Trophoblast cell (in vitro differentiated cells and primary cell): ENCODE data around the gene C1QTNF3.

Experiments
- DNase-seq, 2 donors: peaks; one replicate each; pipeline ENCODE4 v3.0.0-alpha.2; 2016
- H2AFZ ChIP-seq: 2 replicates; pipeline ENCODE4 v1.6.1; 2013; ENCODE audit warnings: low read length, moderate library complexity, mild to moderate bottlenecking; ENCODE audit not compliant: insufficient read depth, poor library complexity
- H2AK5ac ChIP-seq: 2 replicates; pipeline ENCODE4 v1.6.1; 2013; ENCODE audit warnings: mild to moderate bottlenecking, low read length
- H2BK120ac ChIP-seq: 2 replicates; pipeline ENCODE4 v1.6.1; 2013; ENCODE audit warnings: low read length, mild to moderate bottlenecking, moderate library complexity; ENCODE audit not compliant: insufficient read depth, poor library complexity
- H2BK12ac ChIP-seq: 2 replicates; pipeline ENCODE4 v1.6.1; 2013; ENCODE audit warnings: mild to moderate bottlenecking, low read length, moderate library complexity
- H2BK5ac ChIP-seq: 2 replicates; pipeline ENCODE4 v1.6.1; 2013; ENCODE audit warnings: low read length, low read depth, moderate library complexity, mild to moderate bottlenecking; ENCODE audit not compliant: poor library complexity
- H3K14ac ChIP-seq: 2 replicates; pipeline ENCODE4 v1.6.1; 2013; ENCODE audit warnings: mild to moderate bottlenecking, low read length
- H3K18ac ChIP-seq: 2 replicates; pipeline ENCODE4 v1.6.1; 2013; ENCODE audit warnings: mild to moderate bottlenecking, low read length
- H3K23ac ChIP-seq: 2 replicates; pipeline ENCODE4 v1.6.1; 2013; ENCODE audit warnings: low read length
- H3K27ac ChIP-seq: 2 replicates; pipeline ENCODE4 v1.5.1; 2013; ENCODE audit warnings: low read depth, mild to moderate bottlenecking, inconsistent platforms, low read length, moderate library complexity
- H3K27me3 ChIP-seq: 2 replicates; pipeline ENCODE4 v1.6.1; 2013; ENCODE audit warnings: inconsistent platforms, mild to moderate bottlenecking, low read length, moderate library complexity; ENCODE audit not compliant: insufficient read depth
- H3K36me3 ChIP-seq, 2 experiments: 1 replicate in 1 of 2; 2 replicates in 1 of 2; pipeline ENCODE4 v1.6.1; 2013; ENCODE audit warnings: low read length in 2 of 2, mild to moderate bottlenecking in 2 of 2, moderate library complexity in 1 of 2; ENCODE audit not compliant: insufficient read depth in 2 of 2, control insufficient read depth in 1 of 2
- H3K4ac ChIP-seq: 2 replicates; pipeline ENCODE4 v1.6.1; 2013; ENCODE audit warnings: low read depth, mild to moderate bottlenecking, low read length, moderate library complexity
- H3K4me1 ChIP-seq, 2 experiments: 1 replicate in 1 of 2; 2 replicates in 1 of 2; pipeline ENCODE4 v1.6.1; 2013; ENCODE audit warnings: low read length in 2 of 2, mild to moderate bottlenecking in 2 of 2, moderate library complexity in 1 of 2; ENCODE audit not compliant: insufficient read depth in 2 of 2, control insufficient read depth in 1 of 2
- H3K4me2 ChIP-seq: 2 replicates; pipeline ENCODE4 v1.6.1; 2013; ENCODE audit warnings: inconsistent platforms, mild to moderate bottlenecking, low read length, moderate library complexity
- H3K4me3 ChIP-seq: 2 replicates; pipeline ENCODE4 v1.5.1; 2013; ENCODE audit warnings: mild to moderate bottlenecking, low read depth, low read length, inconsistent platforms
- H3K79me1 ChIP-seq: one replicate; pipeline ENCODE4 v1.6.1; 2013; ENCODE audit warnings: low read length
- H3K79me2 ChIP-seq: 2 replicates; pipeline ENCODE4 v1.6.1; 2013; ENCODE audit warnings: low read length, mild to moderate bottlenecking; ENCODE audit not compliant: control insufficient read depth, insufficient read depth, poor library complexity
- H3K9ac ChIP-seq: 2 replicates; pipeline ENCODE4 v1.6.1; 2013; ENCODE audit warnings: mild to moderate bottlenecking, low read length
- H3K9me3 ChIP-seq: 2 replicates; pipeline ENCODE4 v1.6.1; 2013; ENCODE audit warnings: low read depth, mild to moderate bottlenecking, control low read depth, inconsistent platforms, low read length; ENCODE audit not compliant: insufficient read depth
- H4K12ac ChIP-seq: 2 replicates; pipeline ENCODE4 v1.6.1; 2013; ENCODE audit warnings: low read depth, mild to moderate bottlenecking, low read length, moderate library complexity
- H4K8ac ChIP-seq: 2 replicates; pipeline ENCODE4 v1.6.1; 2013; ENCODE audit warnings: low read depth, mild to moderate bottlenecking, low read length, moderate library complexity
- H4K91ac ChIP-seq: one replicate; pipeline ENCODE4 v1.6.1; 2013; ENCODE audit warnings: low read depth, mild to moderate bottlenecking, low read length, moderate library complexity
- WGBS: extraction: QIAGEN DNeasy Blood & Tissue Kit; methylation state at CpG from one replicate; pipeline ENCODE4 v1.1.7; 2013; ENCODE audit warnings: missing lambda C conversion rate; ENCODE audit not compliant: insufficient read length, insufficient coverage; ENCODE audit errors: extremely low coverage; 5-methylcytosine and 5-hydroxymethylcytosine counted together

C1QTNF3 gene

DNA sequence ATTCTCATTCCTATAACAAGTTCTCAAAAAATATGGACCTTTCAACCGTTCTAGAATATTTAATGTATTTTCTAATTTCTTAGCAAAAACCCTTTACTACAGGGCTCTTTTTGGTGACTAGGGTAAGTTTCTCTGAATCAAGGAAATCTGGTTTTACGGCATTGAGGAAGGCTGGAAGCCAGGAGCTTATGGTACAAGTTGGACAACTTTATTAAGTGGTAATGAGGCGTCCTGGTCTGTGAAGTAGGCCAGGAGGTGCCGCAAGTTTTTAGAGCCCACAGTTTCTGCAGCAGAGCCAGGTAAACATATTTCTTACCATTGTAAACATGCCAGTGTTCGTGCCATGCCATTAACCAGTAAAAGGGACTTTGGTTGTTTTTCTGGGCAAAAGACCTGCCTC is 14.6 kb upstream of the C1QTNF3 start:
- Histone ChIP-seq H3K27ac (no peak overlapping the region), H3K9me3 (no peaks in the 10 kb centered on the region), H3K27me3 (no peaks in the 10 kb centered on the region), H3K9ac (no peak overlapping the region), H2BK5ac (no peak overlapping the region), H4K91ac (no peak overlapping the region), H3K79me2 (no peaks in the 10 kb centered on the region), H3K23ac (no peak overlapping the region), H2BK12ac (no peak overlapping the region), H3K4me2 (no peak overlapping the region), H4K12ac (no peak overlapping the region), H2AFZ (no peak overlapping the region), H3K4ac (no peak overlapping the region), H3K36me3 (no peaks in the 10 kb centered on the region), H2BK120ac (no peak overlapping the region), H2AK5ac (no peak overlapping the region), H3K79me1 (no peaks in the 10 kb centered on the region), H3K18ac (no peak overlapping the region), H3K4me3 (no peak overlapping the region), H3K4me1 (peaks cover 0 to 2% of the 10 kb centered on the region in 2 experiments), H4K8ac (no peak overlapping the region), H3K14ac (no peak overlapping the region)
- no peak for DNase-seq
- no CpG with 5 or more reads among the region's 5 CpGs for WGBS

GRCh38 chr5:34057118-34057517 is 14.1 kb upstream of the C1QTNF3 start:
- no peak overlapping the region for H3K4me3 ChIP-seq
- no CpG with 5 or more reads among the region's 3 CpGs for WGBS
- H2AK5ac ChIP-seq = no peak overlapping the region
- no peak overlapping the region for H3K23ac ChIP-seq
- no peak overlapping the region for H4K91ac ChIP-seq
- no peak overlapping the region for H3K4ac ChIP-seq
- H3K4me1 ChIP-seq = peaks cover 0 to 2% of the 10 kb centered on the region in 2 experiments
- no peak overlapping the region for H4K12ac ChIP-seq
- no peak overlapping the region for H3K18ac ChIP-seq
- H2AFZ ChIP-seq = no peak overlapping the region
- H3K27me3 ChIP-seq = no peaks in the 10 kb centered on the region
- no peak overlapping the region for H3K14ac ChIP-seq
- H3K9ac ChIP-seq = no peak overlapping the region
- no peak overlapping the region for H3K4me2 ChIP-seq
- no peak overlapping the region for H2BK5ac ChIP-seq
- no peak overlapping the region for H2BK12ac ChIP-seq
- no peaks in the 10 kb centered on the region for H3K36me3 ChIP-seq
- no peak overlapping the region for H2BK120ac ChIP-seq
- no peaks in the 10 kb centered on the region for H3K9me3 ChIP-seq
- H3K79me1 ChIP-seq = no peaks in the 10 kb centered on the region
- H3K27ac ChIP-seq = no peak overlapping the region
- no peaks in the 10 kb centered on the region for H3K79me2 ChIP-seq
- no peak overlapping the region for H4K8ac ChIP-seq
- DNase-seq = no peak

- H2BK12ac ChIP-seq = no peak overlapping the region
- no peaks in the 10 kb centered on the region for H3K79me2 ChIP-seq
- H2AFZ ChIP-seq = no peak overlapping the region
- H3K79me1 ChIP-seq = no peaks in the 10 kb centered on the region
- no peak overlapping the region for H3K27ac ChIP-seq
- H3K4me3 ChIP-seq = no peak overlapping the region
- peaks cover 0 to 2% of the 10 kb centered on the region in 2 experiments for H3K4me1 ChIP-seq
- no peak overlapping the region for H3K9ac ChIP-seq
- no peaks in the 10 kb centered on the region for H3K9me3 ChIP-seq
- H3K27me3 ChIP-seq = no peaks in the 10 kb centered on the region
- no peak overlapping the region for H4K8ac ChIP-seq
- H3K36me3 ChIP-seq = no peaks in the 10 kb centered on the region
- no peak for DNase-seq
- no peak overlapping the region for H2BK120ac ChIP-seq
- no CpG with 5 or more reads among the region's 3 CpGs for WGBS
- H4K91ac ChIP-seq = no peak overlapping the region
- no peak overlapping the region for H4K12ac ChIP-seq
- no peak overlapping the region for H3K18ac ChIP-seq
- H3K4ac ChIP-seq = no peak overlapping the region
- H2AK5ac ChIP-seq = no peak overlapping the region
- H3K23ac ChIP-seq = no peak overlapping the region
- H3K4me2 ChIP-seq = no peak overlapping the region
- H2BK5ac ChIP-seq = no peak overlapping the region
- H3K14ac ChIP-seq = no peak overlapping the region
These were observed 12.7 kb upstream of the C1QTNF3 start for GRCh38 chr5:34055667-34056066.

GRCh38 chr5:34054400-34054729 is 11.4 kb upstream of the C1QTNF3 start:
- H2BK120ac ChIP-seq = no peak overlapping the region

More at GRCh38 chr5:34054400-34054729, 11.4 kb upstream of the C1QTNF3 start:
- no peaks in the 10 kb centered on the region for H3K79me1 ChIP-seq
- no peak overlapping the region for H3K18ac ChIP-seq
- no peaks in the 10 kb centered on the region for H3K79me2 ChIP-seq
- no peaks in the 10 kb centered on the region for H3K9me3 ChIP-seq
- H3K14ac ChIP-seq = no peak overlapping the region
- H3K27ac ChIP-seq = no peak overlapping the region
- H2BK12ac ChIP-seq = no peak overlapping the region
- no peak overlapping the region for H2AK5ac ChIP-seq
- H3K4me3 ChIP-seq = no peak overlapping the region
- no peak overlapping the region for H3K4ac ChIP-seq
- no peak overlapping the region for H4K91ac ChIP-seq
- H3K36me3 ChIP-seq = no peaks in the 10 kb centered on the region
- no peak overlapping the region for H3K4me2 ChIP-seq
- H3K27me3 ChIP-seq = no peaks in the 10 kb centered on the region
- no peak overlapping the region for H4K12ac ChIP-seq
- H2BK5ac ChIP-seq = no peak overlapping the region
- DNase-seq = no peak
- H3K23ac ChIP-seq = no peak overlapping the region
- no peak overlapping the region for H3K9ac ChIP-seq
- no CpG with 5 or more reads among the region's 1 CpG for WGBS
- H2AFZ ChIP-seq = no peak overlapping the region
- no peak overlapping the region for H4K8ac ChIP-seq
- H3K4me1 ChIP-seq = peaks cover 0 to 2% of the 10 kb centered on the region in 2 experiments
